Measurements from ENCODE around the gene STOML2. TPM values are rescaled to one million over a fixed set of nuclear protein-coding genes. Genes with fewer than 3 reads are reported as not detected.

Gene STOML2
- total and polyA plus RNA-seq, 9 of the 15 experiments (the other 6 are each of a cell fraction or from before 2014, with no cell fraction given): 110 to 220 (median 174) TPM

DNA sequence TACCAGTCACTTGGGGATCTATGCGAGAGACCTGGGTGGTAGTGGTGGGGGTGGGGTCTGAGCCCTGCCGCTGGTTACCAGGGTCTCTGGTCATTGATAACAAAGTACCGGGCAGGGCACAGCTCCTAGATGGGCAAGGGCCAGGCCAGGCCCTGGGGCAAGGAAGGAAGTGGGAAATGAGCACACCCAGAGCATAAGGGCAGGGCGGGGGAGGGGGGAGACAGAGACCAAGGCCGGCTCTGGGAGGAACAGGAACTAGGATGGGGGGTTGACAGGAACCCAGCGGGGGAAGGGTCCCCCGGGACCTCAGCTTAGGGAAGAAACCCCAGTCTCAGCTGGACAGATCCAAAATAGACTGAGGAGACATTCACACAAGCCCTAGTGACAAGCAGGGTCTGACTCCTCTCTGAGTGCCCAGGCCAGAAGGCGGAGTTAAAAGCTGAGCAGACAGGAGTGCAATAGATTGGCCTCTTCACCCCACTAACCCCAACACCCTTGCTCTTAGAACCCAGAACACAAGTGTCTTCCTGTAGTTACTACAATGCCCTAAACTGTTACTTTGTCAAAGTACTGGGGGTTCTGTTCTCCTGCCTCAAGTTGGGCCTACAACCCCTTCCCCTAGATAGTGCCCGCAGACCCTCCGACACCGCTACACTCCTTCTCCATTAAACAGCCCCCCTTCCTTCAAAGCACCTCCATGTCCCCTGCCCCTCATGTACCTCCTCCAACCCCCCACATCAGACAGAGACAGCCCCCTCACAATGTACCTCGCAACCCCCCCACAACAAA, 12.1 kb upstream of the STOML2 start:
- DNase-seq (ENCODE audit: extremely low read depth in 1 of 4, low spot score in 3 of 4): peak in 2 of 4 experiments; percentile 14 to 59
- Histone ChIP-seq H4K20me1 (replicated peaks; ENCODE audit: control insufficient read depth, insufficient read depth, low read length) (peaks cover 4% of the 10 kb centered on the region), H3K4me2 (ENCODE audit: insufficient read depth, low read length) (peak overlapping the region; percentile 99), H3K36me3 (ENCODE audit: control insufficient read depth, insufficient read depth, low read length) (no peaks in the 10 kb centered on the region), H3K79me2 (ENCODE audit: control insufficient read depth, insufficient read depth, low read length) (peaks cover 40% of the 10 kb centered on the region), H3K4me3 (peak overlapping the region; percentile 58), H3K9ac (ENCODE audit: insufficient read depth in 1 of 2, low read depth in 2 of 2, low read length in 2 of 2) (peak overlapping the region; percentile 52 to 88), H3K4me1 (replicated peaks in 1 of 2; ENCODE audit: control insufficient read depth in 2 of 2, insufficient read depth in 2 of 2, low read length in 2 of 2) (peaks cover 31 to 40% of the 10 kb centered on the region in 2 experiments), H2AFZ (ENCODE audit: low read depth, low read length) (peak overlapping the region; percentile 73), H3K9me3 (replicated peaks; ENCODE audit: control insufficient read depth, insufficient read depth, low read depth, low read length) (no peaks in the 10 kb centered on the region), H3K27ac (ENCODE audit: extremely low read depth, low read depth, low read length) (peak overlapping the region; percentile 65), H3K27me3 (ENCODE audit: control insufficient read depth in 2 of 2, insufficient read depth in 2 of 2, low read length in 2 of 2) (no peaks in the 10 kb centered on the region), H3K9me1 (ENCODE audit: control insufficient read depth, insufficient read depth, low read length) (no peaks in the 10 kb centered on the region)
- intact Hi-C loops (cut with micrococcal nuclease) (loop anchor here (2.0 to 5.0 kb wide), 3 partner anchors 18 to 47 kb away; partner anchors contain the start of genes PIGO, UNC13B and VCP), in situ Hi-C loops (cut with MboI) (loop anchor here (5.0 kb wide), 2 partner anchors 142 to 357 kb away; no protein-coding TSS in a partner anchor)
- WGBS (ENCODE audit: insufficient coverage, low coverage, missing lambda C conversion rate): 6% methylated on average over 5 of the region's 12 CpGs
- CTCF ChIA-PET (ENCODE audit: low intra/inter-chr PET ratio): no interaction called here
- peak; percentile 71 for FAIRE-seq
- ATAC-seq: no peak
- BruUV-seq (replicated peaks): TSS peak; percentile 69
- POLR2A ChIA-PET: interaction anchor here (0.8 to 1.3 kb wide), 3 partner anchors 12 to 544 kb away, joined by 3 to 5 read pairs (median 3); partner anchors contain the start of gene STOML2
- TF ChIP-seq SPI1 (IDR thresholded peaks at IDR 0.05; ENCODE audit: borderline replicate concordance, low read depth, low read length): peak; percentile 63; the same call in 1 of the 2 replicates
- 0 out of 2 replicates have a peak, but pooled peaks have one; percentile 15 for TF ChIP-seq MYC (IDR thresholded peaks at IDR 0.05; ENCODE audit: low read depth, low read length)
- no peak for TF ChIP-seq MYC (CRISPR knock-in tag; IDR thresholded peaks at IDR 0.05; ENCODE audit: borderline replicate concordance, low read depth)
- no peak for TF ChIP-seq COPS2 (conservative IDR thresholded peaks at IDR 0.05)
- no peak for TF ChIP-seq NCOA2 (IDR thresholded peaks at IDR 0.05; ENCODE audit: partially characterized antibody in 2 of 2)
- TF ChIP-seq HMGXB4 (CRISPR knock-in tag; IDR thresholded peaks at IDR 0.05): no peak
- no peak for TF ChIP-seq ZZZ3 (IDR thresholded peaks at IDR 0.05)
- TF ChIP-seq CEBPG (CRISPR knock-in tag; IDR thresholded peaks at IDR 0.05): peak; percentile 48; the same call in 1 of the 2 replicates
- no peak for TF ChIP-seq CEBPG (tag; conservative IDR thresholded peaks at IDR 0.05 in 1 of 2, IDR thresholded peaks at IDR 0.05 in 1 of 2)
- TF ChIP-seq RERE (CRISPR knock-in tag; IDR thresholded peaks at IDR 0.05; ENCODE audit: borderline replicate concordance): no peak
- no peak for TF ChIP-seq SP2 (IDR thresholded peaks at IDR 0.05; ENCODE audit: extremely low read depth, low read depth, low read length, poor library complexity, severe bottlenecking)
- TF ChIP-seq E2F3 (CRISPR knock-in tag; IDR thresholded peaks at IDR 0.05): 0 out of 2 replicates have a peak, but pooled peaks have one; percentile 12
- 0 out of 2 replicates have a peak, but pooled peaks have one; percentile 30 for TF ChIP-seq ZBTB7A (IDR thresholded peaks at IDR 0.05; ENCODE audit: borderline replicate concordance, control insufficient read depth, low read depth, low read length)
